Activated T-helper 1 cell treated with Interleukin-2 at 50 U/mL for 16 hours (primary cell): ENCODE measurements around the gene MAP3K8.

Experiments
- DNase-seq: peaks from one replicate; pipeline ENCODE4 v3.0.0-alpha.2; 2020; ENCODE audit warnings: low read depth

MAP3K8 gene

DNA sequence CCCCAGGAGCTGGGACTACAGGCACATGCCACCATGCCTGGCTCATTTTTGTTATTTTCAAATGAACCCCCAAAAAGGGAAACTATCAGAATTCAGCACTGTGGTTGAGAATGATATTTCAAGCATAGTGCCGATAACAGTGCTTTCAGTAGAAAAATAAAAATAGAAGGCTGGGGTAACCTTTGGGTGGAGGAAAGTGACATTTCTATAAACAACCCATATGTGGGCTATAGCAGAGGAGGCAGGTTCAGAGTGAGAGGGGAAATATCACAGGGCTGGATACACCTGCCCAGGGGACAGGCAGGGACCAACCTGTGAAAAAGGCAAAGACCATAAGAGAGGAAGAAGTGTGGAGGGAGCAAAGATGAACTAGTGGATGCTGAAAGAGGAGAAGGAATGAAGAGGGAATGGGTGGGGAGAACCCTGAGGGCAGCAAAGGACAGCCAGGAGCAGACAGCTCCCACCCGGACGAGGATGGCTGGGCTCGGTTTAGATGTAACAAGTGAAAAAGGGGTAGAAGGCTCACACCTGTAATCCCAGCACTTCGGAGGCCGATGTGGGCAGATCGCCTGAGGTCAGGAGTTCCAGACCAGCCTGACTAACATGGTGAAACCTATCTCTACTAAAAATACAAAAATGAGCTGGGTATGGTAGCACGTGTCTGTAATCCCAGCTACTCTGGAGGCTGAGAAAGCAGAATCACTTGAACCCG, 56.5 kb downstream of the MAP3K8 start:
- DNase-seq: no peak

DNA sequence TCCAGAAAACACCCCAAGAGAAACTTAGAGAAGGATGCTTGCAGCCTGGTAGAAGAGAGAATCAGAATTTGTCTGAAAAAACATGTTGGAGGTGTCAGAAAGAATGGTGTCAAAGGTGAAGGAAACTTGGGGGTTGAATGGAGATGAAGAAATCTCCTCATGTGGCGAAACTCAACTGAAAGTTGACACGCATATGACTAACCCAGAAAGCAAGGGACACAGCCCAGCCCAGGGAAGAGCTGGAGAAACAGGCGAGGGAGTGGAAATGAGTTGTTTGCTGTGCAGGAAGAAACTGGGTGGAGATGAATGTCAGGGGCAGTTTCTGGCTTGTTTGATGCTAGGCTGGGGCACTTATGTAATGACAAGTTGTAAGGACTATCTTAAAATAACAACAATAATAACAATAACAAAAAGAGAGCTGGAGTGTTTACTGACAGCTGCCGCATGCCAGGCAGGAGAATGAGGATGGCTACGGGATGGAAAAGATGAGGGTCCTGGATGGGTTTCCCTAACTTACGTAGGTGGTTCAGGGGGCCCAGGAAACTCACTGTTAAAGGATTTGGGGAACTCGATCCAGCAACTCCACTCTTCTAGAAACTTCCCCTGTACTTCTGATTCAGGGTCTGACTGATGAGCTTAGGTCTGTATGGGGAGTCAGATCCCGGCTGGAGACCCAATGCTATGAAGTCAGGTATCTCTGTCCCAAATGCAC, 57.4 kb downstream of the MAP3K8 start:
- DNase-seq: no peak

DNA sequence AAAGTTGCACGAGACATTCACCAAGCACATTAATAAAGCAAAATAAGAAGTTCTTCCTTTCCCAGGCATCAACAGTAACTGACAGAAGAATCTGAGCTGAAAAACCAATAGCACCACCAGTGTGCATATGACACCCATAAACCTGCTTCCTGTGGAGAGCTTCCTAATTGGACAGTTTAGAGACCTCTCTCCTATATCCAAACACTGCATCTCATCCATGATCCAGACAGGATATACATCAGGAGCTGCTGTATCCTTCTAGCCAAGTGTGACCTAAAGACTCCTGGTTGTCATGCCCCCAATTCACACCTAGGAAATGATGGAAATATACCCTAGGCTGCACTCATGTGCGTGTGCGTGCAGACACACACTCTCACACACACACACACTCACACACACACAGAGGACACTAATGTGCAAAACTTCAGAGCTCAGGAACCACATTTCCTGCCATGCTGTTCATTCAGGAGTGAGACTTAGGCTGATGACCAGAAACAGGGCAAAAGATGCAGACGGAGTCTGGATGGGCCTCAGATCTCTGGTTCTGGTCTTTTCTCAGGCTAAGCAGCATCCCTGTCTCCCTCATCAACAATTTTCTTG, 58.0 kb downstream of the MAP3K8 start:
- no peak for DNase-seq

DNA sequence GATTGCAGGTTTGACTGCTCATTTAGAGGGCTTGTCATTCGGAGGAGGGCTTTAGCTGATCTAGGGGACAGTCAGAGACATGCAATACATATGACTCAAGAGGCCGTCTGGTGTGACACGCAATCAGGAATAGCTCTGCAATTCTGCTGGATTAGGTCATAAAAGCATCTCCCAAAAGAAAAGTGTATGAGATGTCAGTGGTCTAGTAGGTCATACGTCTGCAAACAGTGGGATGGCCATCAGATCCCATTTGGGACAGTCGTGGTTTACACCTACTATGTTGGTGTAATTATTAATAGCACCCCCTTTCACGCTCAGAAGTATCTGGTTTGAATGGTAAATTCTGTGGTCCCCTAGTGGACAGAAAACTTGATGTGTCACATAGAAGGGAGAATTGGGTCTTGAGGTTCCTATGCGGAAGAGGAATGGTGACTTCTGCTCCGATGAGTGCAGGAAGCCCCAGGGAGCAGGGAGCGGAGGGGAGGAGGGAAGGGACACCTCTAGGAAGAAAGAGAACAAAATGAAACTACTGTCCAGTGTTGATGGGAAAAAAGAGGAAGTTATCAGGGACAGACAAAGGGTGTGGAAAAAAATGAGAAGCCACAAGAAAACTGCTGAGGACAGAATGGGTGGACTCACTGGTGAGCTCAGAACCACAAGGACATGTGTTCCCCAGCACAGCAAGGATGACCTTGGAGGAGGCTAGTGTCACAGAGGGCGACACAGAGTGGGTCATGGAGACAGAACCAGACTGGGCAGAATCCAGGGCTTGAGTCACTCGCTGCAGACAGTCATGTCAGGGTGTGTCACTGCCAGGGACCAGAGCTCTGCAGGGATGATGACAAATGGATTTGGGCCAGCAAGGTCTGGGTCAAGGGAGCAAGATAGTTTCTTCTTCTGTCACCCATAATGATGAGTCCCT, 59.9 kb downstream of the MAP3K8 start:
- DNase-seq: no peak

DNA sequence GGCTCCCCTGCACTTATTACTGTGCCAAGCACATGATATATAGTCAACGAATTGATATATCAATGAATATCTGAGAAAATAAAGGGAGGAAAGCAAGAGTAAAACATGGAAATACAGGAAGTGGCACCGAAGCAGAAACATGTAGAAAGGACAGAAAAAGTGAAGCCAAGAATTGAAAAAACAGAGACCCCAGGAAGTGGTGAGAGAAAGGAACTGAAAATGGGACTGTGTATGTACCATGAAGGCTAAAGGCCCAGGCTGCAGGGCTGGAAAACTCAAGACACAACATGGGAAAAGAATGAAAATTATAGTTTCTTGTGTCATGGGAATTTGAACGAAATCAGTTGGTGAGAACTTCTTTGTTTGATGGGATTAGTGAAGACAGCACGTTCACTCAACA, 60.6 kb downstream of the MAP3K8 start:
- no peak for DNase-seq

DNA sequence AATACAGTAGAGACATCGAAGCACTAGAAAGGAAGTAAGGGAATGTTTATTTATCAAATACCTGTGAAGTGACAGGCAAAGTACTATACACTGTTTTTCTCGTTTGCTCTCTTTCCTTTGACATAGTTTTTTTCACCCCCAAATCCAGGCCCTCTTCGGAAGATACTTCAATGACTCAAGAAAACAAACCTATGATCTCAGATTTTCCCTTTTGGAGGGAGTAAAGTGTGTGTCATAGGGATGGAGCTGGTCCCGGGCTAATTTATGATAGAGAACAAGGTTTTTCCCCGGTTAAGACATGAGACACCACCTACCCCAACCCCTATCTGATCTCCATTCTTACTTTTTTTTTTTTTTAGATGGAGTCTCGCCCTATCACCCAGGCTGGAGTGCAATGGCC, 61.7 kb downstream of the MAP3K8 start:
- no peak for DNase-seq

DNA sequence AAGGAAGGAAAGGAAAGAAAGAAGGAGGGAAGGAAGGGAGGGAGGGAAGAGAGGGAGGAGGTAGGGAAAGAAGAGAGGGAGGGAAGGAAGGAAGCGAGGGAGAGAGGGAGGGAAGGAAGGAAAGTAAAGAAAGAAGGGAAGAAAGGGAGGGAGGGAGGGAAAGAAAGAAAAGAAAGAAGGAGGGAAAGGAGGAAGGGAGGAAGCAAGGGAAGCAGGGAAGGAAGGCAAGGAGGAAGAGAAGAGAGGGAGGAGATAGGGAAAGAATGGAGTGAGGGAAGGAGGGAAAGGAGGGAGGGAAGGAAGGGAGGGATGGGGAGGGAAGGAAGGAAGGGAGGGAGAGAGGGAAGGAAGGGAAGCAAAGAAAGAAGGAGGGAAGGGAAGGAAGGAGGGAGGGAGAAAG, 65.8 kb downstream of the MAP3K8 start:
- DNase-seq: no peak

DNA sequence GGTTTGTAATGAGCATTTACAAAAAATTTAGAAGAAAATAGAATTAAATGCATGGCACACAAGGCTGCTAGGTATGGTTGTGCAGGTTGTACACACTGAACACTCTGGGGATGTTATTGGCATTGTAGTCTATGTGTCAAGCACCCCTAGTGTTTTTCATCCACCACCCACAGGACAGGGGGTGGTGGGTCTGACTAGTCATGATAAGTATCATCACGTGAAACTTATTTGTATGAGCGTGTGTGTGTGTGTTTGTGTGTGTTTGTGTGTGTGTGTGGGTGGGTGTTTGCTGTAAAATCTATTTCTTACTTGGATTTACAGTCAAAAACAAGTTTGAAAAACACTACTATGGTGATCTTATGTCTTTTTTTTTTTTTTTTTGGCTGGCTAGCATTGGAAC, 66.5 kb downstream of the MAP3K8 start:
- no peak for DNase-seq

DNA sequence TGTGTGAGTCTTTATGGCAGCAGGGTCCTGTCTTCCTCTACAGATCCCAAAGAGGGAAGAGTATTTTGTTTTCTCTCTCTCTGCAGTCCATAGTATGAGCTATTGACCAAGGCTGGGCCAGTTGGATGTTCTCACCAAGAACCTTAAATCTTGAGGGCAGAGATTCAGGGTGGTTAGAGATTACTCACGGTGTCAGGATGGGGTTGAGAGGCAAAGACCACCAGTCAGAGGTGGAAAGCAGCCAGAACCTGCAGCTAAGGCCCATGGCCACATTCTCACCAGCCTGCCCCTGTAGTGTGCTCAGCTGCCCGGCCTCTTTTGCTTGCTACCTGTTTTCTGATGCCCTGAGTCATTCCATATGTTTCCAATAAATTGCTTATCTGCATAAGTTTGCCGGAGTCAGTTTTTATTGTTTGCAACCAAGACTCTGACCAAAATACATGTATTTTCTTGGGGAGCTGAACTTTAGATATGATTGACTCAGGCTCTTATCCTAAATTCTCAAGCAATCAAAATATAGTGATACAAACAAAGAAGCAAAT, 67.0 kb downstream of the MAP3K8 start:
- no peak for DNase-seq

DNA sequence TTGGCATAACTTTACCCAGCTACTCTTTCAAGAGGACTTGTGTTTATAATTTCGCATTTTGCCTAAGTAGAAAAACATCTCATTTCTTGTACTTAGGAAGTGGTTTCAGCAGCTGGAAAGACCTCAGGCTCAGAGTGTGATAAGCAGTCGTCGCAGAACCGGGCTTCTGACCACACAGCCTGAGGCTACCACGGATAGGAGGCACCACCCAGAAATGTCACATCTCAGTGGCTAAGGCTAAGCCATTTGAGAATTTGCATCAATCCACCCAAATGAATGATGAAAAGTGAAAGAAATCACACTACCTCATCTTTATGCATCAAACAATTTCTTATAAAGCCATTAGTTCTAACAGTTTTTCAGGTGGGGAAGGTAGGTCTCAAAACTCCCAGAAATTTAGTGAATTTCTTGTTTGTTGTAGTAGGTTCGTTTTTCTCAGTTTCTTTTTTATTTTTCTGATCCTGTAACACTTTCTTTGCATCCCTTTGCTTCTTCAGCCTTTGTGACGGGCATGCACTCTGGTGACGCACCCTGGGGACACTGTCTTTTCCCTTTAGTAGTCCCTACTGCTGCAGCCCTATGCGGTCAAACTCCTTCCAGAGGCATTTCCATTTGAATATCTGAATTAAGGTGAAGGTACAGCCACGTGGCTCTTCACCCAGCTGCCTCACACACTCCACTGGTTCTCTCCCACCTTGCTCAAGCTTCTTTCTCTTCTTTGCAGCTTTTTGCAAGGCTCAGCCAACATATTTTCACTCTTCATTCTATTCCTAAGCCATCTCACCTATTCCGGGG, 68.5 kb downstream of the MAP3K8 start:
- DNase-seq: no peak

DNA sequence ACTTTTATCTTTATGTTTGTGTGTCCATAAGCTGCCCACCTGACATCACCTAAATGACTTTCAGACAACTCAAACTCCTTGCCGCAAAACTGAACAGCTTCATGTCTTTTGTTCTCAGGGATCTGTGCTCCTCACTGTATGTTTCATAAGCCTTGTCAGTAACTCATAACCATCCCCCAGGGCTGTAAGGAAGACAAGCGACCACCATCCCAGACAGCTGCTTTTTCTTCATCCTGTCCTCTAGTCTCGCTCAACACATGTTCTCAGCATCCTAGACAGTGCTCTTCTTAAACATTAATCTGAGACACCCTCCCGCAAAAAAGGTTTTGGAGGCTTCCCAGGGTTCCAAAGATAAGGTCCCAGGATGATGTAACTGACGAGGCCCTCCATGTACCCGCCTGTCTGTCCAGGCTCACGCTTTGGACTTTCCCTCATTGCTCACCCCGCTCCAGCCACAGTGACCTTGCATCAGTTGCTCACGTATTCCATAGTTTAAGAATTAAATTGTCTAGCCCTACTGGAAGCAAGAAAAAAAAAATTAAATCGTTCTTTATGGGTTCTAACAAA, 69.8 kb downstream of the MAP3K8 start:
- DNase-seq: no peak

DNA sequence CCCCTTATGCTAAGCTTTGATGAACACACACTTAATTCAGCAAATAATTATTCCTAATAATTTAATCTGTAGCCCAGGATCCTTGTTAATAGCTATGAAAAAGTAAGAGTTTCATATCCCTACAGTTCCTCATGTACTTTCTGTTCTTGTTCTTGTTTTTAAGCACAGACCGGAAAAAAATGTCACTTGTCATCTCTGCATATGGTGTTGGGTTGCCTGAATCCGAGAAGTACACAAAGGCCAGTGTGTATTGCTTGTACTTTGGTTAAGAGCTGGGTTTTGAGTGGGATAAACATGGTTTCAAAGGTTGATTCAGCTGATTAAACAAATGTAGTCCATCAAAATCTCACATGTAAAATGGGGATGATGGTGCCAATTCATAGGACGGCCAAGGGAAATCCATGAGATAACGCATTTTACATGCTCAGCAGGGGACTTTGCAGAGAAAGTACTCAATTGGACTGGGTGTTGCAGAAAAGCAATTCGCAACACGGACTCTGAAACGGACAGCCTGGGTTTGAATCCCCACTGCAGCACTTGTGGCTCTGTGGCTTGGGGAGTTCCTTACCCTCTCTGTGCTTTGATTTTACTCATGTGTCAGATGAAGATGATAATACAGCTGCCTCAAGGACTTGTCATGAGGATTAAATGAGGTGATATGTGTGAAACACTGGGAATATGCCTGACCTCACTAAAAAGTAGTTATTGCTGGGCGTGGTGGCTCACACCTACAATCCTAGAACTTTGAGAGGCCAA, 71.7 kb downstream of the MAP3K8 start:
- no peak for DNase-seq

DNA sequence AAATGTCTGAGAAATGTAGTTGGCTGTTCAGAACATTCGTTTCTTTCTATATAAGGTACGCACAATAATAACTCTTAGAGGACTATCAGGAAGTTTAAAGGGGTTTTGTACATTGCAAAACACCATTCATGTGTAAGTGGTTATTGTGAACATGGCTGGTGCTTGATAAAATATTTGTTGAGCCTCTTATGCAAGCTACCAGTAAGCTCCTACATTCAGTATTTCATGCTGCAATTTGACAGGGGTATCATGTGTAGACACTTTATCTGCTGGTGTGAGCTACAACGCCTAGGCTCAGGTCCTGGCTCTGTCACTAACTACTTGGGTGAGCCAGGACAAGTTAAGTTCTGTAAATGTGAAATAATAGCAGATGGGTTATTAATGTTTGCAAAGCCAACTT, 75.5 kb downstream of the MAP3K8 start:
- no peak for DNase-seq

DNA sequence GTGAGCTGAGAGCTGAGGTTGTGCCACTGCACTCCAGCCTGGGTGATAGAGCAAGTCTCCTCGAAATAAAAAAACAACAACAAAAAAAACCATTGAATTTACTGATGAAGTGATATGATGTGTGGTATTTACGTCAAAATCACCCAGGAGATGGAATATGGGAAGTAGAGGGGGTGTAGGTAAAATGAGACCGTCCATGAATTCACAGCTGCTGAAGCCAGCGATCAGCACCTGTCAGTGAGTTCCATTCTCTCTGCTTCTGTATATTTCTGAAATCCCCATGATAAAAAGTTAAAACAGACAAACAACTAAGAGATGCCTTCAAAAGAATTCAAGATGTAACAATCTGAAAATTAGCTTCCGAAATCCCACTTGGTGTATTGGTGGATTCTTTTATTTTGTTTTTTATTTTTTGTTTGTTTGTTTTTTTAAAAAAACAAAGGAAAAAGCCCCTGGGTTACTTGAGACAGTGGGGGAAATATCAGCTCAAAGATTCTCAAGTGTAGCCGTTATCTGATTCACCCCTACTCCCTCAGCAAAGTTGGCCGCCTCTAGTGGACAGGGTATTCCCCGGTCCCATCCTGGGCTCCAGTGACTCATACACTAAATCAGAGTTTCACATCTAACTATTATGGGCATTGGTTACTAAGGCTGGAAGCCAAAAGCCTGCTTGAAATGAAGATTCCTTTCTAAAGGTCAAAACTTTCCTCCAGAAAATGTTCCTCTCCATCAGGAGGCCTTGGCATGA, 76.4 kb downstream of the MAP3K8 start:
- DNase-seq: no peak

DNA sequence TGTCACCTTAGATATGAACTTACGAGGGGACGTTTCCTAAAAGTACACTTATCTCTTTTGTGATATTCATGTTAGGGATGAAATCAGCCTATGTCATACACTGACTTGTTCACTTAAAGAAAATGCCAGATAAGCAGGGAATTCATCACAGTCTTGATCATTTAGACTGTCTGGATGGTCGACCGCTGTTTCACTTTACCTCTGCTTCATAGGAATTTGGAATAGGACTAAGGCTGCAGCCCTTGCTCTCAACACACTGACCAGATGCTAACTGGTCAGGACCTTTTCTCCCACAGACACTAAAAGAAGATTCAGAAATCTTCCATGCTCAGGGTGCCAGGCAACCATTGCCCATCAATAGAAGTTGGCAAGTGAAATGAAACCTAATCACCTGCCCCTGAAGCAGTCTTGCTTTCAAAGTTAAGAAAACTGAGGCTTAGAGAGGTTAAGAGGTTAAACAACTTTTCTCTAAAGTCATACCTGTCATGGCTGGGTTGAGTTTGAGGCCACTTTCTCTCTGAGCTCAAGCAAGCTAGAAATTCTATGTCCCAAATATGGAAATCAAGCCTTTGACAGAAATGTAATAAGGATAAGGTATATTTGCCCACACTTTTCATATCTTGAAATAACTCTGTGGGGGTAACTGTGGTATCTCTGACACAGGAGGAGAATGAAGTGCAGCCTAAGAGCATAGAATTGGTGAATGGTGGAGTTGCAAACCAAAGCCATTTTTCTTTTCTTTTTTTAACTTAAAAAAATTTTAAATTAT, 77.1 kb downstream of the MAP3K8 start:
- DNase-seq: no peak
